Endothelial cell of umbilical vein (primary cell): ENCODE results near the gene SMPDL3B. TPM values are rescaled to one million over a fixed set of nuclear protein-coding genes. Genes with fewer than 3 reads are reported as not detected.

Experiments used
- BruUV-seq: library from RNA; stranded (reverse); fragments of 400-500 nt; replicated peaks from 2 replicates; lab custom pipeline; 2021; lab: Mats Ljungman, UMichigan
- CTCF ChIA-PET: fragments of 300-600, 350-600 bp; sonication (Branson Sonifier 250); formaldehyde crosslinking; loops from one replicate; lab custom pipeline; 2021; ENCODE audit warnings: antibody characterized with exemption, inconsistent platforms; lab: Charles Lee
- POLR2A ChIA-PET: fragments of 300-600, 350-600 bp; sonication (Branson Sonifier 250); formaldehyde crosslinking; loops from one replicate; lab custom pipeline; 2021; ENCODE audit warnings: antibody characterized with exemption, inconsistent platforms; lab: Charles Lee
- DNase-seq: peaks from one replicate; pipeline ENCODE4 v3.0.0-alpha.2; 2011; ENCODE audit warnings: low read depth, low spot score
- FAIRE-seq: peaks from 2 replicates; lab custom pipeline; 2011; peaks lifted over from hg19 to GRCh38; lab: Jason Lieb, UNC
- H2AFZ ChIP-seq: 2 replicates; pipeline ENCODE4 v1.6.0; 2012; ENCODE audit warnings: low read depth, low read length, control low read depth, inconsistent platforms
- H3K27ac ChIP-seq: 2 replicates; pipeline ENCODE4 v1.5.1; 2011; ENCODE audit warnings: low read depth, mild to moderate bottlenecking, control low read depth, low read length, moderate library complexity; ENCODE audit not compliant: insufficient read depth
- H3K27me3 ChIP-seq, 2 experiments: 2 replicates each; pipeline versions ENCODE4 v1.6.0 to v1.6.1; 2011; ENCODE audit warnings: low read length in 2 of 2, mixed read lengths in 1 of 2; ENCODE audit not compliant: control insufficient read depth in 2 of 2, insufficient read depth in 2 of 2
- H3K36me3 ChIP-seq, 2 experiments: 2 replicates in 1 of 2; 3 replicates in 1 of 2; pipeline ENCODE4 v1.5.1; 2011; ENCODE audit warnings: low read length in 2 of 2, mild to moderate bottlenecking in 1 of 2, moderate library complexity in 1 of 2; ENCODE audit not compliant: control insufficient read depth in 2 of 2, insufficient read depth in 2 of 2; ENCODE audit errors: extremely low read depth in 1 of 2
- H3K4me1 ChIP-seq: 3 replicates; pipeline ENCODE4 v1.5.1; 2011; ENCODE audit warnings: mild to moderate bottlenecking, low read length; ENCODE audit not compliant: control insufficient read depth, insufficient read depth; ENCODE audit errors: extremely low read depth
- H3K4me2 ChIP-seq: 2 replicates; pipeline ENCODE4 v1.6.1; 2011; ENCODE audit warnings: low read length, control low read depth, mixed read lengths; ENCODE audit not compliant: insufficient read depth
- H3K4me3 ChIP-seq, 3 experiments: fragments of 200-600 bp in 1 of 3; sonication (generic), shearing (Covaris generic) in 1 of 3; replicated peaks in 1 of 3; 2 replicates each; pipeline ENCODE4 v1.5.1; 2011 to 2016; ENCODE audit warnings: control low read depth in 3 of 3, low read length in 3 of 3, mild to moderate bottlenecking in 2 of 3, inconsistent platforms in 1 of 3, low read depth in 1 of 3, moderate library complexity in 1 of 3; ENCODE audit not compliant: insufficient read depth in 1 of 3
- H3K79me2 ChIP-seq: 2 replicates; pipeline ENCODE4 v1.6.0; 2012; ENCODE audit warnings: low read length, inconsistent platforms; ENCODE audit not compliant: control insufficient read depth, insufficient read depth
- H3K9ac ChIP-seq: replicated peaks from 2 replicates; pipeline ENCODE3; 2011; ENCODE audit warnings: low read length, control low read depth; ENCODE audit not compliant: insufficient read depth; ENCODE audit errors: extremely low read depth
- H3K9me1 ChIP-seq: replicated peaks from 3 replicates; pipeline ENCODE4 v1.6.0; 2011; ENCODE audit warnings: mild to moderate bottlenecking, low read length; ENCODE audit not compliant: control insufficient read depth, insufficient read depth; ENCODE audit errors: extremely low read depth
- H3K9me3 ChIP-seq: replicated peaks from 2 replicates; pipeline ENCODE4 v1.5.1; 2012; ENCODE audit warnings: low read length, inconsistent platforms; ENCODE audit not compliant: control insufficient read depth, insufficient read depth
- H4K20me1 ChIP-seq: replicated peaks from 2 replicates; pipeline ENCODE3; 2011; ENCODE audit warnings: mild to moderate bottlenecking, low read length; ENCODE audit not compliant: control insufficient read depth, insufficient read depth; ENCODE audit errors: extremely low read depth
- EZH2 ChIP-seq: IDR thresholded peaks from 2 replicates; pipeline ENCODE4 v1.6.1; 2012; ENCODE audit warnings: borderline replicate concordance, low read depth, mild to moderate bottlenecking, moderate library complexity, low read length, inconsistent platforms; ENCODE audit not compliant: severe bottlenecking
- FOS ChIP-seq: IDR thresholded peaks from 2 replicates; pipeline ENCODE4 v1.6.1; 2011; ENCODE audit warnings: mild to moderate bottlenecking, low read length, moderate library complexity, borderline replicate concordance; ENCODE audit not compliant: insufficient read depth
- GATA2 ChIP-seq: IDR thresholded peaks from 2 replicates; pipeline ENCODE4 v1.7.0; 2011; ENCODE audit warnings: low read depth, mild to moderate bottlenecking, moderate library complexity, mixed read lengths, low read length; ENCODE audit not compliant: insufficient read length, insufficient read depth
- JUN ChIP-seq: IDR thresholded peaks from 2 replicates; pipeline ENCODE4 v1.6.1; 2011; ENCODE audit warnings: borderline replicate concordance, low read depth; ENCODE audit not compliant: insufficient read length, insufficient read depth
- MAX ChIP-seq: IDR thresholded peaks from 2 replicates; pipeline ENCODE4 v1.6.1; 2011; ENCODE audit not compliant: insufficient read depth, insufficient read length
- MYC ChIP-seq: IDR thresholded peaks from one replicate; pipeline ENCODE4 v1.6.1; 2011; ENCODE audit warnings: mild to moderate bottlenecking, low read depth, low read length
- POLR2AphosphoS5 ChIP-seq: IDR thresholded peaks from 2 replicates; pipeline ENCODE4 v1.6.1; 2012; ENCODE audit warnings: low read depth, mild to moderate bottlenecking, control low read depth, low read length, moderate library complexity; ENCODE audit not compliant: insufficient read depth
- dilution Hi-C: fragments of 300-500 bp; cut with MboI; formaldehyde crosslinking; loops from one replicate; pipeline ENCODE4 v1.15.0; 2019; ENCODE audit warnings: low sequenced_read_pairs; ENCODE audit not compliant: extremely low pct_ligation_motif_present
- intact Hi-C: fragments of 100-400 bp; cut with micrococcal nuclease; formaldehyde crosslinking; loops from one replicate; pipeline ENCODE4 v1.10.0; 2022
- polyA plus RNA-seq, 4 experiments: library from polyadenylated mRNA; depleted of rRNA in 3 of 4; stranded (reverse) in 3 of 4; unstranded in 1 of 4; fragments of >200 nt; gene quantifications; 2 replicates each; pipeline versions ENCODE4 v1.2.1 to v1.2.3, GENCODE V29; 2011 to 2012; ENCODE audit warnings: missing spikeins in 1 of 4
- total RNA-seq: library from RNA; stranded (reverse); gene quantifications from 2 replicates; pipeline ENCODE4 v1.2.3, GENCODE V29; 2021

The SMPDL3B gene
- total and polyA plus RNA-seq, 2 donors (not counting 3 experiments of a cell fraction or from before 2014, with no cell fraction given) = 1.3 TPM; not detected in 1

- Histone ChIP-seq H3K4me1 (peaks cover 35% of the 10 kb centered on the region), H3K9me3 (no peaks in the 10 kb centered on the region), H3K9me1 (no peaks in the 10 kb centered on the region), H3K27ac (peak overlapping the region; percentile 46), H3K36me3 (peaks cover 10 to 13% of the 10 kb centered on the region in 2 experiments), H3K4me2 (peak overlapping the region; percentile 63), H2AFZ (no peak overlapping the region), H3K27me3 (no peaks in the 10 kb centered on the region), H3K79me2 (no peaks in the 10 kb centered on the region), H3K4me3 (no peak overlapping the region), H4K20me1 (no peaks in the 10 kb centered on the region), H3K9ac (no peak overlapping the region)
- ChIA-PET POLR2A (no interaction called here), CTCF (interaction anchor here (0.6 to 3.6 kb wide), 9 partner anchors 12 to 217 kb away, joined by 3 to 19 read pairs (median 5); partner anchors contain the start of gene EYA3)
- intact Hi-C loops (no loop called here), dilution Hi-C loops (no loop called here)
- peak; percentile 85 for FAIRE-seq
- BruUV-seq = no TSS peak
- peak; percentile 60 for DNase-seq
- TF ChIP-seq FOS = no peak
- peak; percentile 30 for TF ChIP-seq POLR2AphosphoS5
- TF ChIP-seq EZH2 = no peak
- TF ChIP-seq MAX = no peak
- TF ChIP-seq JUN = no peak
- TF ChIP-seq MYC = no peak
Observed at GRCh38 chr1:27992276-27992675, 57.5 kb downstream of the SMPDL3B start.

- Histone ChIP-seq H3K79me2 (no peaks in the 10 kb centered on the region), H3K9me3 (no peaks in the 10 kb centered on the region), H3K9me1 (no peaks in the 10 kb centered on the region), H4K20me1 (no peaks in the 10 kb centered on the region), H3K4me3 (no peak overlapping the region), H3K27ac (peak overlapping the region; percentile 25), H3K4me2 (peak overlapping the region; percentile 63), H3K27me3 (no peaks in the 10 kb centered on the region), H2AFZ (no peak overlapping the region), H3K36me3 (peaks cover 8 to 13% of the 10 kb centered on the region in 2 experiments), H3K4me1 (peaks cover 35% of the 10 kb centered on the region), H3K9ac (no peak overlapping the region)
- peak; percentile 73 for DNase-seq
- CTCF ChIA-PET = interaction anchor here (0.8 to 3.6 kb wide), 8 partner anchors 12 to 220 kb away, joined by 3 to 19 read pairs (median 8); partner anchors contain the start of gene EYA3
- intact Hi-C loops = loop anchor here (1.0 kb wide), 3 partner anchors 34 to 95 kb away; partner anchors contain the start of genes EYA3 and XKR8
- dilution Hi-C loops = no loop called here
- FAIRE-seq = peak; percentile 90
- TF ChIP-seq GATA2 (peak; percentile 66), MAX (no peak)
- BruUV-seq = no TSS peak
- POLR2A ChIA-PET = interaction anchor here (0.5 kb wide), 1 partner anchor 916 kb away, joined by 5 read pairs; no protein-coding TSS in a partner anchor
Observed at GRCh38 chr1:27993241-27993640, 58.4 kb downstream of the SMPDL3B start.
